ENCODE measurements around the gene MAP3K5.
"Not testable (repeated sequence)": the region's sequence is repeated elsewhere in the genome, so short reads cannot be mapped to it uniquely, and the experiment has no call there.

The MAP3K5 gene

DNA sequence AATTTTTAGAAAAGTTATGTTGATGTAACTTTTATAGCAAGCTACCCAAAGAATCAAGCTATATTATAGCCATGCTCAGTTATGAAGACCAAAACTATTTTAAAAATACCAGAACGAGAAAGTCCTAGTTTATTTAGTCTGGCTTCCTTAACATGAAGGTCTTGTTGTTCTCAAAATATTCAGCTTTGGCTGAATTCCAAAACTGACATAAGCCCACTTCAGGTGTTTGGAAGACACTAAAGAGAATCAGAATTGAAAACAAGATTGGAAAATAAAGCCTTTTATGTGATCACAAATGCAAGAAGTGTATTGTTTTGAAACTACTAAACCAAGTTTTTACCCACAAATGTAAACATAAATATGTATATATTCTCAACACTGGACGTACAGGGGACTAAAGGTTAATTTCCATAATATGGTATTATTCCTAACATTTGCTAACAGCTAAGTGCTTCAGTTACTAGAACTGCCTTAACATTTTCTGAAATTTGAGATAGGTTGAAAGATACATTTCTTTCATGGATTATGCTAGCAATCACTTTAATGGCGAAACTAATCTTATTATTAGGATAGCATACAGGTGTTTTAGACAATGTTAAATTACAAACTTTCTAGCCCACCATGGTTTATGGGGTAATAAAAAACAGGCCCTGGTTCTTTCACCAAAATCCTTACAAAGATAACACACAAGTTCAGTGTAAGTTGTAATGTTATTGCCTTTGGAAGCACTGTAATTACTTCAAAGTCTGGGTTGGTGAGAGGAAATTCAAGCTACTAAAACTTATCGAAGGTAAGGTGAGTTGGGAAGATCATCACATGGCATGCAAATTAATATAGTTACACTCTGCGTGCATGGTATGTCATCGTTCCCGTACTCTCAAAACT, 1.6 kb downstream of the MAP3K5 start:
- FAIRE-seq: no peak

DNA sequence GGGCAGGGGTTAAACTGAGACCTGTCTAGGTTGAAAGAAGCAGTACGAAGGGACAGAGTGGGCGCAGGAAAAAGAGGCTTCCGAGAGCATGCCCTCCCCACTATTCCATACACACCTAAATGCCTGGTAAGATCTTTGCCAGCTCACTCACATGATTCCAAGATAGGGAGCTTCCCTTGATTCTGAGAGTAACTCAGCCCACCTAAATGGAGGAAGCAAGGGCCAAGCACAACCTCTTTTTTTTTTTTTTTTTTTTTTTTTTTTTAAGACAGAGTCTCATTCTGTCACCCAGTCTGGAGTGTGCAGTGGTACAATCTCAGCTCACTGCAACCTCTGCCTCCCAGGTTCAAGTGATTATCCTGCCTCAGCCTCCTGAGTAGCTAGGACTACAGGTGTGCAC, 2.8 kb downstream of the MAP3K5 start:
- not testable (repeated sequence) for FAIRE-seq

DNA sequence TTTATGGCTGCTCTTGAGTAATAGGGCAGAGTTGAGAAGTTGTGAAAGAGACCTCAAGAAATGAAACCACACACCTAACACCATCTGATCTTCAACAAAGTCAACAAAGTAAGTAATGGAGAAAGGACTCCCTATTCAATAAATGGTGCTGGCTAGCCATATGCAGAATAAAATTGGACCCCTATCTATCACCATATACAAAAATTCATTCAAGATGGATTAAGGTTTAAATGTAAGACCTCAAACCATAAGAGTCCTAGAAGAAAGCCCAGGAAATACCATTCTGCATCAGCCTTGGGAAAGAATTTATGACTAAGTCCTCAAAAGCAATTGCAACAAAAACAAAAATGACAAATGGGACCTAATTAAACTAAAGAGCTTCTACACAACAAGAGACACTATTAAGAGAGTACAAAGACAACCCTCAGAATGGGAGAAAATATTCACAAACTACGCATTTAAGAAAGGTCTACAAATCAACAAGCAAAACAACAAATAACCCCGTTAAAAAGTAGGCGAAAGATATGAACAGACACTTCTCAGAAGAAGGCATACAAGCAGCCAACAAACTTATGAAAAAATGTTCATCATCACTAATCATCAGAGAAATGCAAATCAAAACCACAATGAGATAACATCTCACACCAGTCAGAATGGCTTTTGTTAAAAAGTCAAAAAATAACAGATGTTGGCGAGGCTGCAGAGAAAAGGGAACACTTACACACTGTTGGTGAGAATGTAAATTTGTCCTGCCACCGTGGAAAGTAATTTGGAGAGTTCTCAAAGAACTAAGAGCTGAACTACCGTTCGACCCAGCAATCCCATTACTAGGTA, 4.0 kb downstream of the MAP3K5 start:
- no peak for FAIRE-seq

DNA sequence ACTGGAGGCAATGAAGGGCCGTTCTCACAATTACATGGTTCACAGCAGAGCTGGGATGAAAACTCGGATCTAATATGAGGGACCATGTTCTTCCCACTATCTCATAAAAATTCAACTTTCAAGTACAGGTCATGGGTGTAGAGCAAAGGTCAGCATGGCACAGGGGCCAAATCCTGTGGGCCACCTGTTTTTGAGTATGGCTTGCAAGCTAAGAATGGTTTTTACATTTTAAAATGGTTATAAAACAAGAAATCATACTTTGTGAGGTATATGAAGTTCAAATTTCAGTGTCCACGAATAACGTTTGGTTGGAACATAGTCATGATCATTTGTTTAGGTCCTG, 4.6 kb downstream of the MAP3K5 start:
- no peak for FAIRE-seq

DNA sequence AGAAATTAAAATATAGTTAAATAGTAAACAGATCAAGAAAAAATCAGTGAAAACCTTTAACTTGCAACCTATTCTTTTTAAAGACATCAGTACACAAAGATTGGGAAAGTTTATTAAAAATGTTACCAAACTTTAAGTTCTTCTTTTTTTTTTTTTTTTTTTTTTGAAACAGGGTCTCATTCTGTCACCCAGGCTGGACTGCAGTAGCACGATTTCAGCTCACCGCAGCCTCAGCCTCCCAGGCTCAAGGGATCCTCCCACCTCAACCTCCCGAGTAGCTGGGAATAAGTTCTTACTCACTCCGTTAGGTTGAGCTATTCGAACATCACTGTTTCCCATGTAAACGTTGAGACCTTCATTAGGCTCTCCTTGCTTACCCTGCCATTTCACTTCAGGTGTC, 5.6 kb downstream of the MAP3K5 start:
- FAIRE-seq: no peak

DNA sequence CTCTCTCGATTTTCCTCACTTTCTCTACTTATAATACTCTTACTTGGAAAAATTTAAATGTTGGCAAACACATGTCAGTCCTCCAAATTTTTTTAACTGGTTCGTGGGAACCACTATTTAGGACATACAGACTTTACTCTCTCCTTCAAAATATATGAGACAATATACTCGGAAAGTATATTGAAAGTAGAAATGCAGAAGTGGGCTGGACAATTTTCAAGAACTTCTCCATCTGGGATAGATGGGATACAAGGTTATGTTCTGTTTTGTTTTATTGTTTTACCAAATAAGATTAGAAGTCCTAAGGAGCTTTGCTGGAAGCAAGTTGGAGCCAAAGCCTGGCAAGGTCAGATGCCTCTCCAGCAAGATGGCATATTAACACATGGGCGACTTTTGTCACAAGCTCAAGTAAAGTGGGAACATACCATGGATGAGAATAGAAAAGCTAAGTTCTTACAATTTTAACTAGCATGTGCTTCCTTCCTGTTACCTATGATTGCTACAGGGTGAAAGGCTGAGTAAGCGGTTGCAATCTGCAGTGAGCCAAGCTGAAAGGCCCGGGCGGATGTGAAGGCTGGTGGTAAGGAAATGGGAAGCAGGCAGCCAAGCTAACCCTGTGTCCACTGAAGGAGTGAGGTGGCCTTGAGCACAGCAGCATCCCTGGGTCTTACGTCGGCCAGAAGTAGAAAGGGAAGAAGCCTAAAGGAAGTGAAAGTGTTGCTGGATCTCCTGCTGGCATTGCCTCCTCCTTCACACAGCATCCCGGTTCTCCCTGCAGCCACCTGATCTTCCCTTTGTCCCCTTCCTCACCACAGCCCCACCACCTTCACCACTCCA, 7.1 kb downstream of the MAP3K5 start:
- FAIRE-seq: no peak

DNA sequence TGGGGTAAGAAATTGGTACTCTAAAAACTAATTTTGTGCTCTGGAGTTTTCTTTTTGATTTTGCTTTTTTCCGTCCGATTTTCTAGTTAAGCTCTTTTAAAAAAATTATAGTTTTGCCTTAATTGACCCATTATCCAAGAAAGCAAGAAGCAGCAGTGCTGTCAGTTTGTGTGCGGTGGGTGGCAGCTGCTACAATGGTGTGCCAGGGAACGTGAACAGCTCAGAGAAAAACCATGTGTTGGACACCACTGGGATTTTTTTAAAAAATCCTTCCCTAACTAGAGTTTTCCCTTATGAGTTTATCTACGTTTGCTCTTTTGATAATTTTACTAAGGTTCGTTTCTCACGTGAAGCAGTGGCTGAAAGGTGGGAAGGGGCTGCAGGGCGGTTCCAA, 8.0 kb downstream of the MAP3K5 start:
- FAIRE-seq: no peak

DNA sequence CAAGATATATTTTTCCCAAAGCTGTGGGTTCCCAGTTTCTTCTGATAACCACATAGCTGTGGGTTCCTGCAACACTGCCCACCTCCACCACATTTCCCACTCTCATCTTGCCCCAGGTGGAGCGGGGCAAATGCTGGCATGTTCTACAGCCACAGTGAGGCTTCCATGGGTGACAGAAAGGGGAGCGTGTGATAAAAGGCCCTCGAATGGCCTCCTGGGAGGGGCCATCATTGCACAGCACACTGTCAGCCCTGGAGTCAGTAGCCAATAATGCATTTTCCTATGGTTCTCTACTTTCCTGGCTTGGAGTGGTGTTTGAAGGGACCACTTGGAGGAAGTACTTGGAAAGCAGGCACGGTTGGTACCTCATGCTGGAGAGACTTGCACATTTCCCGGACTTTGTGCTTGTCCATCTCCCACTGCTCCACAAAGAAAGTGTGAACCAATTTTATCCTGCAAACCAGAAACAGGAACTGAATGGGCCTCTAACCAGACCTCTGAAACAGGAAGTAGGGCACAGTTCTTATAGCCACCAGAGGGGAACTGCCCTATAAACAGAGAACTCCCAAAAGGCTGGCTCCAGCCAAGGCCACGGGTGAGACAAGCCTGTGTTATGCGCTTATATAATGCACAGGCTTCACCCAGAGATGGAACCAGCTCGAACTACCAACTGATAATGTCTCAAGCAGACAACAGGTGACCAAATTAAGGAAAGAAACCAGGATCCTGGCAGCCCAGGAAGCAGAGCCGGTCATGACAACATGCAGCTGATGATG, 8.6 kb downstream of the MAP3K5 start:
- no peak for FAIRE-seq

DNA sequence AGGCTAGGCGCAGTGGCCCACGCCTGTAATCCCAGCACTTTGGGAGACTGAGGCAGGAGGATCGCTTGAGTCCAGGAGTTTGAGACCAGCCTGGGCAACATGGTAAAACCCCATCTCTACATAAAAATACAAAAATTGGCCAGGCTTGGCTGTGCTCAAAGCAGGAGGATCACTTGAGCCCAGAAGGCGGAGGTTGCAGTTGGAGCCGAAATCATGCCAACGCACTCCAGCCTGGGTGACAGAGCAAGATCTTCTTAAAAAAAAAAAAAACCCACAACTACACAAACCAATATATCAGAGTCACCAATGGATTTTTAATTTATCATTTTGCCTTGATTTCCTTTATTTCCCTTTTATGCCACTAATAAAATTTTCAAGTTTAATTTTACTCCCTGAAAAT, 9.3 kb downstream of the MAP3K5 start:
- no peak for FAIRE-seq

DNA sequence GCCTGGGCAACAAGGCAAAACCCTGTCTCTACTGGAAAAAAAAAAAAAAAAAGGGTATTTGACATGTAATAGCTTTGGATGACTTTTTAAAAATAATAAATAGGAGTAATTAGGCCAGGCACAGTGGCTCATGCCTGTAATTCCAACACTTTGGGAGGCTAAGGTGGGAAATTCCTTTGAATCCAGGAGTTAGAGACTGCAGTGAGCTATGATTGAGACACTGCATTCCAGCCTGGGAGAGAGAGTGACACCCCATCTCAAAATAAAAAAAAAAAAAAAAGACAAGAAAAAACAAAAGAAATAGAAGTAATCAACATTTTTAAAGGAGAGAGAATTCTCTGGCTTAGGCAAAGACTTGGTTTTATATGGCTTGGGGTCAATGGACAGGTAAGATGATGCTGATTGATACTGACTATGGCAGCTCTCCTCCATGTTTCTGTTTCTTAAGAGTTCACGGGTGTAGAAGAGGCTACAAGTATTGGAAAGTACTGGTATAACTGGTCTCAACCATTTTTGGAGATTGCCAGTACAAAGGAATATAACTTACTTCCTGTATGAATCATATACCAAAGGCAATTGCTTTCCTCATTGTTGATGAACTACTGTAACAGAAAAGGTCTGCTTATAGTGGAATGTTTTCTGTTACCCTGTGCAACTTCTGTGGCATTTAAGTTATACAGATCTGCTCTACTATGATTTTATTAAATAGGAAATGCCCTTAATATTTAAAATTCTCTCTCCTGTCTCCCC, 10.1 kb downstream of the MAP3K5 start:
- no peak for FAIRE-seq

DNA sequence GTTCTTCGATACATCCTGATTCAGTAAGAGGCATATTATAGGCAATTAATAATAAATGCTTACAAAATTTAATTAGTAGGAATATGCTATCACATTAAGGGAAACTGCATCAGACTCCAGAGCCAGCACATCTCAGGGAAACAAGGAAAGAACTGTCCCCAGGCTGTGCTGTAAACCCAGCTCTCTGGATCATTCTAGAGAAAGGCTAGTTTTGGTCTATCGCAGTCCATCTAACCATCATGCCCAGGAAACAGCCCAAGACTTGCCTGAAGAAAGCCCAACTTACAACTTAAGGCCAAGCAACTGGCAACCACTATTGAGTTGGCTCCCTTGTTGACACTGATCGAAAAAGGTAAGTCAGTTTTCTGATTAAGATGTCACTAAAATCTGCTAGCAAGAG, 11.3 kb downstream of the MAP3K5 start:
- FAIRE-seq: no peak

DNA sequence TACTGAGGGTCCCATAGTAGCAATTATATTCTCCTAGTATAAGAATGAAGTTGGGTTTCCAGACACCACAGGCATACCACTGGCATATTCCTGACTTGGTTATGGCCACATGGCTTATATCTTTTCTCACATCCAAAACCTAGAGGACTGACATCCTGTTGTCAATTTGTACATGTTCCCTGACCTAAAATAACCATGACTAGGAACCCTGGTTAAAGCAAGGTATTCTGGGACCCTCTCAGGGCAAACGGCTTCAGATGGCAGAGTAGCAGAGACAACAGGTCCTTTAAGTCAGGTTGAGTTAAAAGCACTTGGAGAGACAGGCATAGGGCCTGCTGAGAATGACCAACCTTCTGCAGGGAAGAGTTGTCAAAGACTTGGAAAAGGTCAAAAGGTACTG, 12.6 kb downstream of the MAP3K5 start:
- no peak for FAIRE-seq

DNA sequence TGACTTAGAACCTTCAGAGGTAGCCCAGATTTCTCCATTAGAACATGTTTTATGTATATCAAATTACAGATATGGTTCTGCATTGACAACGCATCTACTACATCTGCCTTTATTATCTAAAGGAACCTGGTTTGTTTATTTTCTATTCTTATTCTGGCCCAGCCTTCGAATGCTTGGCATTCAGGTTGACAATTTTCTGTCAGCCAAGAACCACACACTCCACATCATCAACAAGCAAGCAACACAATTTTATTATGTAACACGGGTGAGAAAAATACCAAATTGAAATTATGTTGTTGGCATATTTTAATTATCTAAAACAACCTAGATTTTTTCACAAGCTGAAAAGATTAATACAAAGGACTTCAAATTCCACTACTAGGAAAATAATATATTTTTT, 14.6 kb downstream of the MAP3K5 start:
- FAIRE-seq: no peak

DNA sequence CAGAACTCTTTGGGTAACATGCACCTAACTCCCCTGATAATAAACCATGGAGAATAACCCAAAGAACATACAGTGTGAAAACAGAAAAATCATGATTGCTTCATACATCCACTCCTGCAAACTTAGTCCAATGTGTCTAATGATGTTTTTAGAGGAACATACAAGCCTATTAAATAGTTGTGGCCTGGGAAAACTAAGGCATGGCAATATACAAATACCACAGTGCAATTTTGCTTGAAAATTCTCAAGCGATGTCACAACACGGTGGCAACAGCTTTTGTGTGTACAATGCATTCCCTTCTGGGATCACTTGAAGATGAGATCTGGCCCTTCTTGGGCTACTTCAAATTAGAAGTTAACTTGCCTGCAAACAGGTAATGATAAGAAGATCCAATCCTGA, 16.7 kb downstream of the MAP3K5 start:
- FAIRE-seq: no peak

DNA sequence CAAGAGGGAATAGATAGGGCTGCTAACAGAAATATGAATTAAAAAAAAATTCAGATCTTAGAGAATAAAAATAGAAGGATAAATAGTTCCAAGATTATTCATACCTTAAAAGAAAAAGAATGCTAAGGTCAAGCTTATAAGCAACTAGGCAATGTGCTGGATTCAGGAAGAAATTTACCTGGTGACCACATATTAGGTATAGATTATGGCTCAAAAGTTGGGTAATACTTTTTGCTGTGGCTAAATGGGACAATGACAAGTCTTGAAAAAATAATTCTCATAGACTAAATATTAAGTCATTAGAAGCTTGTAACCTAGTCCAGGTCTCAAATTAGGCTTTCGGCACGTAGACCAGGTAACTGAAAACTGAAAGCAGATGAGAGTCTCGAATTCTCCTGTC, 17.2 kb downstream of the MAP3K5 start:
- FAIRE-seq: no peak

DNA sequence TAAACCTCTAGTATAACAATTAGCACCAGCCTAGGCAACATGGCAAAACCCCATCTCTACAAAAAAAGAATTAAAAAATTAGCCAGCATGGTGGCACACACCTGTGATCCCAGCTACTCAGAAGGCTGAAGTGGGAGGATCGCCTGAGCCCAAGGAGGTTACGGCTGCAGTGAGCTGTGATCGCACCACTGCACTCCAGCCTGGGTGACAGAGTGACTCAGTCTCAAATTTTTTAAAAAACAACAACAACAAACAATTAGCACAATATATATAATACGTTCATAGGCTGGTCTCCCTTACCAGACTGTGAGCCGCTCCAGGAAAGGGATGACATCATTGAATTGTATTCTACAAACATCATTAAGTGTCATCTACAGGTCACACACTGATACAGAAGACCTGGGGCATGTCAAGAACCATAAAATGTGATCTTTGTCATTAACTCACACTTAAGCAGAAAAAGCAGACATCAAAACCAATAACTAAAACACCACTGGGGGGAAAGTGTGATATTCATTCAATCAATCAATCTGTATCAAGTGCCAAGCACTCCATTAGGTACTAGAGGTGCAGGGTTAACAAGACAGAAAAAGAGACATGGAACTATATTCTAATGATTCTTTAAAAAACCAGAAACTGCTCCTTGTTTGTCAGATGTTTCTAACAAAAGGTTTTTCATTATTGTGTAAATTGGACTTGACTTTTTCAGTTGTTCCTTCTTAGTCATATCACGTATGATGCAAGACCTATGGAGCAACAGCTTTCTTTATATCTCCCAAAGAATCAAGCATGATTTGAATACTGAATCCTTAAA, 17.8 kb downstream of the MAP3K5 start:
- FAIRE-seq: no peak

DNA sequence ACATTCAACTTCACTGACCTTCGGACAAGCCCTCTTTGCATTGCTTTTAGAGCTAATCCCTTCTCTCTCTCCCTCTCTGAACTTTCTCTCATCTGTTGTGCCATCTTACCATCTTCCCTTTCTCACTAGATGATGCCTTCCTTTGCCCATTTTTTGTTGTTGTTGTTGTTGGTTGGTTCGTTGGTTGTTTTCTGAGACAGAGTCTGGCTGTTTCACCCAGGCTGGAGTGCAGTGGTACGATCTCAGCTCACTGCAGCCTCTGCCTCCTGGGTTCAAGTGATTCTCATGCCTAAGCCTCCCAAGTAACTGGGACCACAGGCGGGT, 18.8 kb downstream of the MAP3K5 start:
- no peak for FAIRE-seq

DNA sequence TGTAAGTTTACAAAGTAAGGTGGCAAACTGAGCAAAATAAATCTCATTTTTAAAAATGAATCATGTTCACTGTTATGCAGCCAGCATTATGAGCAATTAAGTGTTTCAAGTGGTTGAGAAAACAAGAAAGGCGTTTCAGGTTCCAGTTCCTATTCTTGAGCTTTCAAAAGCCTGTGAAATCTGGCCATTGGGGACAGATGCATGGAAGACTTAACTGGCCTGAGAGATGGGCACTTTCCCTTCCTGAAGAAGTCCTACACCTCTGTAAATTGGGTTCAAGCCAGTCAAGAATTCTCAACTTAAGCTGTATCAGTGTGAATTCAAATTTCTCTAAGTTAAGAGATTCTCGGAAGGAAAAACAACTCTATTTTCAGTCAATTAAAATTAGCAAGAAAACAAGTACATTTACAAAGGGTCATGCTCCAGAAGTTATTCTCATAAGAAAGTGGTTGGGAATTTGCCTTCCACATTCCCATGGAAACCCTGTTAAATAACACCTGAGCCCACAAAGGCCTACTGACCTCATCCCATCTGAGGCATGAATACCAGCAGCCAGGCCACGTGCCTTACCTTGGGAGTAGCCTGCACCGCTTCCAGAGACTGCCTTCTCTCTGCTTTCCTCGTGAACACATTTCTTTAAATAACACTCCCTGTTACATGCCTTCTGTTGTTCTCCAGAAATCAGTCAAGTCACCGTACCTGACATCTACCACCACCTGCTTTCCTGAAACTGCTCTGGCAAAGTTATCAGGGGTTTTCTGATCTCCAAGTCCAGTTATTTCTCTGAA, 19.4 kb downstream of the MAP3K5 start:
- FAIRE-seq: no peak

DNA sequence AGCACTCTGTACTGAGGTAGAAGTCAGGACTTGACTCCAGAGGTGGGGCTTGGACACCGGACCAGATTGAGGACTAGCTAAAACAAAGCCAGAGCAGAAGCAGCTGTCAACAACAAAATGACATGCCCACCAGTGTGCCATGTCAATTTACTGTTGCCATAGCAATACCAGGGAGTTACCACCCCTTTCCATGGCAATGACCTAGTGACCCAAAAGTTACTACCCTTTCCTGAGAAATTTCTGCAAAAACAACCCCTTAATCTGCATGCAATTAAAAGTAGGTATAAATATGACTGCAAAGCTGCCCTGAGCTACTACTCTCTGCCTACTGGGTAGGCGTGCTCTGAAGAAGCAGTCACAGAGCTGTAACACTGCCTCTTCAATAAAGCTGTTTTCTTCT, 21.0 kb downstream of the MAP3K5 start:
- FAIRE-seq: no peak

DNA sequence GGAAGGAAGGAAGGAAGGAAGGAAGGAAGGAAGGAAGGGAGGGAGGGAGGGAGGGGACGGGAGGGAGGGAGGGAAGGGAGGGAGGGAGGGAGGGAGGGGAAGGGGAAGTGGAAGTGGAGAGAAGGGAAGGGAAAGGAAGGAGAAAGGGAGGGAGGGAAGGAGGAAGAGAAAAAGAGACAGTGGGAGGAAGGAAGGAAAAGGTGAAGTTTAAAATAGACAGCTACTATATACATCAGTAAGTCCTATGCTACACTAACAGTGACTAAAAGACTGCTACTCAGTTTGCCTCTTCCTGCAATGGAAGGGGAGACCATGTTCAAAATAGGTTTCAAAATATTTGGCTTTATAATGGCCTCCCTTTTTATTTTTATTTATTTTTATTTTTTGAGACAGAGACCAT, 22.5 kb downstream of the MAP3K5 start:
- no peak for FAIRE-seq

Data from islet of Langerhans (tissue), 1 donor.